ENCODE data around the gene NFIX. TPM values are rescaled to one million over a fixed set of nuclear protein-coding genes. Genes with fewer than 3 reads are reported as not detected.

The NFIX gene
- total and polyA plus RNA-seq, 4 donors = 26.0 to 190 (median 89.6) TPM

- Histone ChIP-seq H3K27ac (ENCODE audit: low read depth in 1 of 2, low read length in 1 of 2) (peak overlapping the region; percentile 4 to 57), H3K9ac (ENCODE audit: insufficient read depth in 1 of 2, low read length in 2 of 2) (peak overlapping the region in 1 of 2 donors; percentile 42), H3K4me3 (no peak overlapping the region), H3K9me3 (ENCODE audit: control insufficient read depth in 4 of 4, insufficient read depth in 3 of 4, low read length in 3 of 4) (no peaks in the 10 kb centered on the region), H3K27me3 (ENCODE audit: control insufficient read depth in 3 of 3, insufficient read depth in 3 of 3, low read length in 2 of 3) (no peaks in the 10 kb centered on the region), H3K4me1 (ENCODE audit: control insufficient read depth in 5 of 5, insufficient read depth in 5 of 5, low read length in 5 of 5) (peaks cover 0 to 8% (median 2%) of the 10 kb centered on the region in 5 donors), H3K36me3 (ENCODE audit: control insufficient read depth in 4 of 4, insufficient read depth in 4 of 4, low read length in 4 of 4) (no peaks in the 10 kb centered on the region)
- 1% methylated on average over 34 of the region's 34 CpGs for WGBS, 2 donors
- ATAC-seq (ENCODE audit: insufficient read depth, low FRiP score) (peak; percentile 93), DNase-seq (peak; percentile 75 to 81 (median 79))
- peak; percentile 99 for TF ChIP-seq CTCF (IDR thresholded peaks at IDR 0.05; ENCODE audit: control extremely low read depth, extremely low read depth)
Observed at GRCh38 chr19:12965017-12965811, 30.1 kb upstream of the NFIX start.

GRCh38 chr19:12965812-12966135 is 29.5 kb upstream of the NFIX start:
- Histone ChIP-seq H3K9me3 (ENCODE audit: control insufficient read depth in 4 of 4, insufficient read depth in 3 of 4, low read length in 3 of 4) (no peaks in the 10 kb centered on the region), H3K27ac (ENCODE audit: low read depth in 1 of 2, low read length in 1 of 2) (peak overlapping the region; percentile 4 to 54), H3K36me3 (ENCODE audit: control insufficient read depth in 4 of 4, insufficient read depth in 4 of 4, low read length in 4 of 4) (no peaks in the 10 kb centered on the region), H3K4me1 (ENCODE audit: control insufficient read depth in 5 of 5, insufficient read depth in 5 of 5, low read length in 5 of 5) (peaks cover 0 to 8% (median 2%) of the 10 kb centered on the region in 5 donors), H3K27me3 (ENCODE audit: control insufficient read depth in 3 of 3, insufficient read depth in 3 of 3, low read length in 2 of 3) (no peaks in the 10 kb centered on the region), H3K9ac (ENCODE audit: insufficient read depth in 1 of 2, low read length in 2 of 2) (no peak overlapping the region), H3K4me3 (no peak overlapping the region)
- DNase-seq = no peak
- no peak for ATAC-seq (ENCODE audit: insufficient read depth, low FRiP score)
- 50 to 53% methylated on average over 8 of the region's 8 CpGs for WGBS, 2 donors
- no peak for TF ChIP-seq CTCF (IDR thresholded peaks at IDR 0.05; ENCODE audit: control extremely low read depth, extremely low read depth)

GRCh38 chr19:12967907-12968306 is 27.4 kb upstream of the NFIX start:
- Histone ChIP-seq H3K36me3 (ENCODE audit: control insufficient read depth in 4 of 4, insufficient read depth in 4 of 4, low read length in 4 of 4) (no peaks in the 10 kb centered on the region), H3K27me3 (ENCODE audit: control insufficient read depth in 3 of 3, insufficient read depth in 3 of 3, low read length in 2 of 3) (no peaks in the 10 kb centered on the region), H3K9ac (ENCODE audit: insufficient read depth in 1 of 2, low read length in 2 of 2) (no peak overlapping the region), H3K27ac (ENCODE audit: low read depth in 1 of 2, low read length in 1 of 2) (no peak overlapping the region), H3K4me3 (no peak overlapping the region), H3K9me3 (ENCODE audit: control insufficient read depth in 4 of 4, insufficient read depth in 3 of 4, low read length in 3 of 4) (no peaks in the 10 kb centered on the region), H3K4me1 (ENCODE audit: control insufficient read depth in 5 of 5, insufficient read depth in 5 of 5, low read length in 5 of 5) (peaks cover 0 to 8% (median 2%) of the 10 kb centered on the region in 5 donors)
- no peak for ATAC-seq (ENCODE audit: insufficient read depth, low FRiP score)
- 94 to 95% methylated on average over 5 of the region's 5 CpGs for WGBS, 2 donors
- no peak for DNase-seq
- no peak for TF ChIP-seq CTCF (IDR thresholded peaks at IDR 0.05; ENCODE audit: control extremely low read depth, extremely low read depth)
